Suppressor macrophage treated with lipopolysaccharide for 4 hours (primary cell): ENCODE results near the gene C1orf122.
A peak's percentile ranks its signal among the peaks of the same experiment; 100 is the strongest.

Experiments used
- DNase-seq: peaks from one replicate; pipeline ENCODE4 v3.0.0-alpha.2; 2020

C1orf122 gene

GRCh38 chr1:37802439-37802838 is 5.2 kb upstream of the C1orf122 start:
- DNase-seq: no peak

GRCh38 chr1:37807220-37807554 is 403 bp upstream of the C1orf122 start:
- no peak for DNase-seq

GRCh38 chr1:37808369-37809319 is 1.1 kb downstream of the C1orf122 start:
- DNase-seq: peak; percentile 78

- DNase-seq: peak; percentile 40
Observed at GRCh38 chr1:37809942-37810341, 2.4 kb downstream of the C1orf122 start.

GRCh38 chr1:37811027-37811655 is 3.6 kb downstream of the C1orf122 start:
- DNase-seq: peak; percentile 84

GRCh38 chr1:37813529-37814145 is 6.0 kb downstream of the C1orf122 start:
- peak; percentile 16 for DNase-seq

- DNase-seq: no peak
Observed at GRCh38 chr1:37814252-37814651, 6.7 kb downstream of the C1orf122 start.

- DNase-seq: no peak
Observed at GRCh38 chr1:37817481-37817880, 9.9 kb downstream of the C1orf122 start.

- DNase-seq: peak; percentile 55
Observed at GRCh38 chr1:37821481-37821880, 13.9 kb downstream of the C1orf122 start.

- peak; percentile 79 for DNase-seq
Observed at GRCh38 chr1:37822906-37823815, 15.6 kb downstream of the C1orf122 start.

- peak; percentile 25 for DNase-seq
Observed at GRCh38 chr1:37824001-37824400, 16.4 kb downstream of the C1orf122 start.

GRCh38 chr1:37825506-37825905 is 17.9 kb downstream of the C1orf122 start:
- peak; percentile 79 for DNase-seq

- DNase-seq: no peak
Observed at GRCh38 chr1:37828410-37829074, 21.0 kb downstream of the C1orf122 start.

GRCh38 chr1:37831109-37831508 is 23.5 kb downstream of the C1orf122 start:
- no peak for DNase-seq

GRCh38 chr1:37831809-37832208 is 24.2 kb downstream of the C1orf122 start:
- DNase-seq: no peak

GRCh38 chr1:37836788-37837187 is 29.2 kb downstream of the C1orf122 start:
- DNase-seq: no peak

- DNase-seq: no peak
Observed at GRCh38 chr1:37839676-37840075, 32.1 kb downstream of the C1orf122 start.

- no peak for DNase-seq
Observed at GRCh38 chr1:37840711-37841110, 33.1 kb downstream of the C1orf122 start.

- DNase-seq: no peak
Observed at GRCh38 chr1:37841652-37842051, 34.1 kb downstream of the C1orf122 start.

- no peak for DNase-seq
Observed at GRCh38 chr1:37844536-37844935, 36.9 kb downstream of the C1orf122 start.

- DNase-seq: peak; percentile 31
Observed at GRCh38 chr1:37845049-37845646, 37.6 kb downstream of the C1orf122 start.

- peak; percentile 91 for DNase-seq
Observed at GRCh38 chr1:37845786-37846185, 38.2 kb downstream of the C1orf122 start.
